Fibroblast of lung (primary cell): Measurements from ENCODE around the gene ACTL6B.

Experiments used
- CTCF ChIP-seq, 2 donors: IDR thresholded peaks in 1 of 2; conservative IDR thresholded peaks in 1 of 2; 1 replicate in 1 of 2; 2 replicates in 1 of 2; pipeline ENCODE4 v1.5.1; 2011 to 2012; ENCODE audit warnings: low read length in 2 of 2, control low read depth in 1 of 2, inconsistent platforms in 1 of 2, low read depth in 1 of 2, mild to moderate bottlenecking in 1 of 2
- EZH2 ChIP-seq: IDR thresholded peaks from 2 replicates; pipeline ENCODE4 v1.5.1; 2012; ENCODE audit warnings: low read length, control low read depth, mild to moderate bottlenecking; ENCODE audit errors: missing control alignments

- TF ChIP-seq CTCF (conservative IDR thresholded peaks at IDR 0.05 in 1 of 2, IDR thresholded peaks at IDR 0.05 in 1 of 2; ENCODE audit: low read depth in 1 of 2, low read length in 2 of 2) (no peak), EZH2 (no peak)
Measured at GRCh38 chr7:100686822-100687211, 30.6 kb upstream of the ACTL6B start.
